ENCODE data around the gene MAML2. TPM values are rescaled to one million over a fixed set of nuclear protein-coding genes. Genes with fewer than 3 reads are reported as not detected.
A peak's percentile ranks its signal among the peaks of the same experiment; 100 is the strongest.

The MAML2 gene
- total RNA-seq, 1 donor = 20.1 TPM

DNA sequence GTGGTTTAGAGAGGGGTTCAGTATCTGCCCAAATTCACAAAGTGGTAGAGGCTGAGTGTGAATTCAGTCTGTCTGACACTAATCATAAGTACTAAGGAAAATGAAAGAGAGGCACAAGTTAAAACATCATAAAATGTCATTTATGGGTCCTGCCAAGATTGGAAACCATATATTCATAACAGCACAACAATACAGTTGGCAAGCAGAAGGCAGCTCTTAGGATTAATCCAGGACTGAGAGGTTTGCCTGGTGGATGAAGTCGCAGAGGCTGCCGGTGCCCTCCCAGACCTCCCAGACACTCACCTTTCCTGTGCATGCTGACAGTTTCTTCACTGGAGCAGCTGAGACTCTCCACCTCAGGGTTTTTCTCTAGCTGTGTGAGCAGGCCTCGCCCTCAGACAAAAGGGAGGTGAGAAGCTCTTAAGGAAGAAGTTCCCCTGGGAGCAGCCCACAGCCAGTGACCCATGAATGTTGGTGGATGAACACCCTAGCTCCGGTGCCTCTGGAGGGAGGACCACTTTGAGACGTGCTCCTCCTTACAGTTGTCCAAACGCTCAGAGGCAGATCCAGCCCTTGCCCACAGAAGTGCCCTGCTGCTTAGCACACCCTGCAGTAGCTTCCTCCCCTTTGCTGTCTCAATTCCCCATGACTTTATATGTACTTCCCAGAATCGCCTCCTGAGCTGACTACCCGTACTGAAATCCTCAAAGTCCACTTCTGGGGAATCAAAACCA lies 43.7 kb downstream of the MAML2 start:
- no peak for DNase-seq (ENCODE audit: low read depth)

DNA sequence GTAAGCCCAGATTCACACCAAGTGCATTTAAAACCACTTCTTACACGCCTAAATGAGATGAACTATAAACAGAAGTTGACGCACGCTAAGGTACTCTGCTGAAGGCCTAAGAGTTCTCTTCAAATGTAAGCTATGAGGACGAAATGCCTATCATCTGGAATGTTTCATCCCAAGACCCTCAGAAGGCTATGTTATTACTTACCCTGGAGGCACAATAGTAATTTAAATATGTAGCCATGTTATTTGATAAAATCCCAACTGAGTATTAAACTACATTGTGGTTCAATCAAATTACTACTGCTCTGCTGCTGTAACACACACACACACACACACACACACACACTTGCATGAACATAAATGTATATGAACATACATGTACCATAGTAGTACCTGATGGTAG lies 47.6 kb downstream of the MAML2 start:
- TF ChIP-seq, protein P1, sequence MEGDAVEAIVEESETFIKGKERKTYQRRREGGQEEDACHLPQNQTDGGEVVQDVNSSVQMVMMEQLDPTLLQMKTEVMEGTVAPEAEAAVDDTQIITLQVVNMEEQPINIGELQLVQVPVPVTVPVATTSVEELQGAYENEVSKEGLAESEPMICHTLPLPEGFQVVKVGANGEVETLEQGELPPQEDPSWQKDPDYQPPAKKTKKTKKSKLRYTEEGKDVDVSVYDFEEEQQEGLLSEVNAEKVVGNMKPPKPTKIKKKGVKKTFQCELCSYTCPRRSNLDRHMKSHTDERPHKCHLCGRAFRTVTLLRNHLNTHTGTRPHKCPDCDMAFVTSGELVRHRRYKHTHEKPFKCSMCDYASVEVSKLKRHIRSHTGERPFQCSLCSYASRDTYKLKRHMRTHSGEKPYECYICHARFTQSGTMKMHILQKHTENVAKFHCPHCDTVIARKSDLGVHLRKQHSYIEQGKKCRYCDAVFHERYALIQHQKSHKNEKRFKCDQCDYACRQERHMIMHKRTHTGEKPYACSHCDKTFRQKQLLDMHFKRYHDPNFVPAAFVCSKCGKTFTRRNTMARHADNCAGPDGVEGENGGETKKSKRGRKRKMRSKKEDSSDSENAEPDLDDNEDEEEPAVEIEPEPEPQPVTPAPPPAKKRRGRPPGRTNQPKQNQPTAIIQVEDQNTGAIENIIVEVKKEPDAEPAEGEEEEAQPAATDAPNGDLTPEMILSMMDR (IDR thresholded peaks at IDR 0.05; ENCODE audit: insufficient read depth, low read length) = no peak
- no peak overlapping the region for H3K4me3 ChIP-seq (ENCODE audit: low read depth, low read length)
- no peak for DNase-seq (ENCODE audit: low read depth)

More for the DNA sequence above, 43.7 kb downstream of the MAML2 start:
- H3K4me3 ChIP-seq (ENCODE audit: low read depth, low read length) = no peak overlapping the region
- TF ChIP-seq, protein P1 (IDR thresholded peaks at IDR 0.05; ENCODE audit: insufficient read depth, low read length) = no peak

DNA sequence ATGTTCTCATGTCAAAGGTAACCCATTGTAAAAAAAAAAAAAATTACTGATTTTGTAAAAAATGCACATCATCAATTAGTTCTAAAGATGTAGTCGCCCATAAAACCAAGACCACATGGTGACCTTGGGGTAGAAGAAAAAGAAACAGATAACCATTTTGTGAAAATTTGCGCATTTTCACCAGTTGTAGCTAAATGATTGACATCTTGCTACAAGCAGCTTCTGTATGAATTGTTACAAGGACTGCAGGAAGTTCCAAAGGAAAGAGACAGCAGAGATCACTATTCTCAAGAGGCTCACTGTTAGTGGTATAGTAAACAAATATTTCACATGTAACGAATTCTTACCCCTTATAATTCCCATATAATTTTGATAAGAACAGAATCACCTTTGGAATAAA lies 48.7 kb downstream of the MAML2 start:
- no peak overlapping the region for H3K4me3 ChIP-seq (ENCODE audit: low read depth, low read length)
- TF ChIP-seq, protein P1 (IDR thresholded peaks at IDR 0.05; ENCODE audit: insufficient read depth, low read length) = no peak
- no peak for DNase-seq (ENCODE audit: low read depth)

DNA sequence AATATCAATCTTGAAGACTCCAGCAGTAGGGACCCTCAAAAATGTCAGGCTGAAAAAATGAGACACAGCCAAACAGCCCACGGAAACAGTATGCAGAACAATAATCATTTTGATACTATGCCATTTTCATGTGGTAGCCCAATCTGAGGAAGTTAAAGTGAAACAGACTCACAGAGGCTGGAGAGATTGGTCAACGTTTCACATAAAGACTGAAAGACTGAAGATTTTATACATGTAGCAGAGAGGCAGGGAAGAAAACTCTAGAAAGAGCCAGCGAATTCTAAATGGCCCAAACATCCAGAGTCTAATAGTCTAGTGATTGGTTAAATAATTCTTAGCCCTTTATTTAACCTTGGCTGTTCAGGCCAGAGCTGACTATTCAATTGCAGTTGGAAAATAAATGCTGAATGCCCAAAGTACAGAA lies 49.4 kb downstream of the MAML2 start:
- TF ChIP-seq, protein P1 (IDR thresholded peaks at IDR 0.05; ENCODE audit: insufficient read depth, low read length) = no peak
- peak overlapping the region; percentile 27 for H3K4me3 ChIP-seq (ENCODE audit: low read depth, low read length)
- peak; percentile 60 for DNase-seq (ENCODE audit: low read depth)

DNA sequence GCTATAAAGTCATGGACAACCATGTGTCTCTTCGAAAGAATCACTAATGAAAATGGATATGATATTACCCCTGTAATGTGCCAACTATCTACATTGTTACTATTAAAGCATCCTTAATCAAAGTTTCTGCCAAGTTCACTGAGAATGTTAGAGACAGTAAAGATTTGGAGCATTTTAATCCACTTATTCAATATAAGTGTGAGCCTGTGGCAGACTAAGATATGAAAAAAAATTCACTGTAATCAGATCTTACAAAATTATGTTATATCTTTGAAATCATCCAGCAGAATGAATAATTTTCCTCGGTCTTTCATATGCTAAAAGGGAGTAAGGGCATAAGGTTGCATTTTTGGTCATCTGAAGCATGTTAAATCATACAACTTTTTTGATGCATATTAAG lies 49.9 kb downstream of the MAML2 start:
- DNase-seq (ENCODE audit: low read depth) = no peak
- H3K4me3 ChIP-seq (ENCODE audit: low read depth, low read length) = no peak overlapping the region
- TF ChIP-seq, protein P1 (IDR thresholded peaks at IDR 0.05; ENCODE audit: insufficient read depth, low read length) = no peak

DNA sequence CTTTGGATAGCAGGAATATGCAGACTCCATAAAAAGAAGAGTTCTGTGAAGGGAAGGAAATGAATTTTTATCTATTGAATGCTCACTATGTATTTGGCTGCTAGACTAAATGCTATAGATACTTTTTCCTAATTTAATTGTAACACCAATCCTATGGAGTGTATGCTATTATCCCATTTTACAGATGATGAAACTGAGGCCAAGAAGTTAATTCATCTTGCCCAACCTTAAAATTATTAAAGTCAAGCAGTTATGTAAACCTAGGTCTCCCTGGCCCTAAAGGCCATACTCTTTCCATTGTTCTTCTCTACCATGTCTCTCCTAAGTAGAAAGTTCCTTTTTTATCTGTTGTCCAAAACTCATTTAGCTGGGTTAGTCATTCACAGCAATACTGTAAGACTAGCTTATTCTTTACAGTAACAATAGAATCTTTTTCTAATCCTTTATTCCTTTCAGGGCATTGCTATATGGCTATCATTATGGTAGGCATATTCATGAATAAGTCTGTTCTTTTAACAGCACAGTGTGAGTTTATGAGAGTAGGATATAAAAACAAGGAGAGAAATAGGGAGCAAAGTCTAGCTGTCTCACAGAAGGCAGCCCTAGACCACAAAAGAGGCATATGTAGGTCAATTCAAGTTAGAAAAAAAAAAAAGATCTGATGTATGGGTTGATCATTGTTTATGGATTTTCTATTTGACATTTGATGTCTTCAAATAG lies 50.5 kb downstream of the MAML2 start:
- TF ChIP-seq, protein P1 (IDR thresholded peaks at IDR 0.05; ENCODE audit: insufficient read depth, low read length) = no peak
- DNase-seq (ENCODE audit: low read depth) = no peak
- no peak overlapping the region for H3K4me3 ChIP-seq (ENCODE audit: low read depth, low read length)

Measured in fibroblast of the aortic adventitia (primary cell).